RWPE1 (cell line): Measurements from ENCODE around the gene GNB1L.

Experiments used
- CTCF ChIA-PET: fragments of 350-600 bp; sonication (Branson Sonifier 250); formaldehyde crosslinking; extraction: SDS; loops from one replicate; lab custom pipeline; 2021; lab: Yijun Ruan, JAX
- POLR2A ChIA-PET: fragments of 400-600 bp; formaldehyde crosslinking; extraction: SDS; loops from one replicate; lab custom pipeline; 2020; ENCODE audit warnings: antibody characterized with exemption; ENCODE audit not compliant: low non-redundant PET; lab: Yijun Ruan, JAX
- DNase-seq: peaks from one replicate; pipeline ENCODE4 v3.0.0; 2012; ENCODE audit warnings: low spot score
- H3K27ac ChIP-seq: fragments of 450-650 bp; 2 replicates; pipeline ENCODE4 v1.5.1; 2017
- CTCF ChIP-seq: fragments of 450-650 bp; conservative IDR thresholded peaks from 2 replicates; pipeline ENCODE4 v1.5.1; 2017; ENCODE audit warnings: low read depth, mild to moderate bottlenecking

The GNB1L gene

GRCh38 chr22:19753996-19754700 lies 100.5 kb downstream of the GNB1L start:
- TF ChIP-seq CTCF = no peak
- DNase-seq = no peak
- ChIA-PET POLR2A (no interaction called here), CTCF (interaction anchor here (1.3 kb wide), 1 partner anchor 23 kb away, joined by 6 read pairs; no protein-coding TSS in a partner anchor)
- no peak overlapping the region for H3K27ac ChIP-seq

GRCh38 chr22:19753090-19753842 lies 101.4 kb downstream of the GNB1L start:
- CTCF ChIA-PET = interaction anchor here (0.6 to 1.3 kb wide), 2 partner anchors 18 to 22 kb away, joined by 3 to 6 read pairs; no protein-coding TSS in a partner anchor
- no peak for DNase-seq
- no peak overlapping the region for H3K27ac ChIP-seq
- no peak for TF ChIP-seq CTCF
- POLR2A ChIA-PET = no interaction called here

- ChIA-PET CTCF (interaction anchor here (1.6 kb wide), 1 partner anchor 21 kb away, joined by 5 read pairs; no protein-coding TSS in a partner anchor), POLR2A (no interaction called here)
- peak overlapping the region; percentile 64 for H3K27ac ChIP-seq
- no peak for DNase-seq
- no peak for TF ChIP-seq CTCF
Measured at GRCh38 chr22:19751497-19752245, 103.0 kb downstream of the GNB1L start.

- ChIA-PET POLR2A (no interaction called here), CTCF (interaction anchor here (0.5 to 1.6 kb wide), 4 partner anchors 20 to 84 kb away, joined by 3 to 8 read pairs (median 4); no protein-coding TSS in a partner anchor)
- no peak for TF ChIP-seq CTCF
- peak overlapping the region; percentile 64 for H3K27ac ChIP-seq
- no peak for DNase-seq
Measured at GRCh38 chr22:19750507-19751490, 103.9 kb downstream of the GNB1L start.

- TF ChIP-seq CTCF = no peak
- ChIA-PET CTCF (interaction anchor here (0.7 to 1.0 kb wide), 2 partner anchors 19 to 85 kb away, joined by 3 to 8 read pairs; no protein-coding TSS in a partner anchor), POLR2A (no interaction called here)
- no peak overlapping the region for H3K27ac ChIP-seq
- DNase-seq = no peak
Measured at GRCh38 chr22:19749876-19750275, 104.8 kb downstream of the GNB1L start.
